Transverse colon (tissue), 4 donors: ENCODE measurements around the gene RAB40B.
A peak's percentile ranks its signal among the peaks of the same experiment; 100 is the strongest.

Source experiments
- EP300 ChIP-seq: sonication (generic); formaldehyde crosslinking; IDR thresholded peaks from one replicate; pipeline ENCODE4 v1.6.1; 2017; ENCODE audit warnings: antibody characterized with exemption, low read depth
- POLR2A ChIP-seq: fragments of 450-650 bp; IDR thresholded peaks from one replicate; pipeline ENCODE4 v1.6.1; 2016; ENCODE audit warnings: antibody characterized with exemption, mild to moderate bottlenecking, moderate library complexity
- POLR2AphosphoS5 ChIP-seq, 3 donors: sonication (generic); formaldehyde crosslinking; IDR thresholded peaks; one replicate each; pipeline ENCODE4 v1.6.1; 2016; ENCODE audit warnings: antibody characterized with exemption in 3 of 3
- TF ChIP-seq, protein P1 (sequence below), 5 experiments: fragments of 200-600 bp in 3 of 5; fragments of 450-650 bp in 2 of 5; sonication (generic) in 3 of 5; IDR thresholded peaks; 1 replicate in 2 of 5; 2 replicates in 3 of 5; pipeline ENCODE4 v1.5.1; 2016 to 2017; ENCODE audit warnings: antibody characterized with exemption in 5 of 5, inconsistent platforms in 3 of 5, mild to moderate bottlenecking in 2 of 5, moderate library complexity in 1 of 5

DNA sequence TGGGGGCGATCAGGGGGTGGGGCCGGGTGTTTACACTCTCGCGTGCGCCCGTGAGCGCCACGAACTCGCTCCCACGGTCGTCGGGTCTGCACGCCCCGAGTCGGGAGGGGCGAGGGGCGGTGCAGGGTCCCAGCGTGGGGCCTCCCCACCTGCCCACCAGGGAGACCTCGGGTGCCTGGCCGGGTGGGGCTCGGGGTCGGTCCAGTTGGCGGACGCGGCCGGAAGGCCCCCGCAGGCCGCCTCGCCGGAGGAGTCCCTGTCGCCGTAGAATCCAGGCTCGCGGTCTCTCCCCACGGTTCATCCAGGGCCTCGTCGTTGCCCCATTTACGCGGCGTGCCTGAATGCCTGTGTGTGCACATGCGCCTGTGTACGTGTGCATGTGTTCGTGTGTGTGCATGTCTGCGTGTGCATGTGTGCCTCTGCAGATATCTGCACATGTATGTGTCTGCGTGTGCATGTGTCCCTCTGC is 510 bp upstream of the RAB40B start:
- TF ChIP-seq, protein P1, sequence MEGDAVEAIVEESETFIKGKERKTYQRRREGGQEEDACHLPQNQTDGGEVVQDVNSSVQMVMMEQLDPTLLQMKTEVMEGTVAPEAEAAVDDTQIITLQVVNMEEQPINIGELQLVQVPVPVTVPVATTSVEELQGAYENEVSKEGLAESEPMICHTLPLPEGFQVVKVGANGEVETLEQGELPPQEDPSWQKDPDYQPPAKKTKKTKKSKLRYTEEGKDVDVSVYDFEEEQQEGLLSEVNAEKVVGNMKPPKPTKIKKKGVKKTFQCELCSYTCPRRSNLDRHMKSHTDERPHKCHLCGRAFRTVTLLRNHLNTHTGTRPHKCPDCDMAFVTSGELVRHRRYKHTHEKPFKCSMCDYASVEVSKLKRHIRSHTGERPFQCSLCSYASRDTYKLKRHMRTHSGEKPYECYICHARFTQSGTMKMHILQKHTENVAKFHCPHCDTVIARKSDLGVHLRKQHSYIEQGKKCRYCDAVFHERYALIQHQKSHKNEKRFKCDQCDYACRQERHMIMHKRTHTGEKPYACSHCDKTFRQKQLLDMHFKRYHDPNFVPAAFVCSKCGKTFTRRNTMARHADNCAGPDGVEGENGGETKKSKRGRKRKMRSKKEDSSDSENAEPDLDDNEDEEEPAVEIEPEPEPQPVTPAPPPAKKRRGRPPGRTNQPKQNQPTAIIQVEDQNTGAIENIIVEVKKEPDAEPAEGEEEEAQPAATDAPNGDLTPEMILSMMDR (IDR thresholded peaks at IDR 0.05) = no peak
- TF ChIP-seq POLR2A (no peak), POLR2AphosphoS5 (IDR thresholded peaks at IDR 0.05) (peak in 2 of 3 donors; percentile 6 to 13), EP300 (no peak)
